Fibroblast of lung (primary cell): ENCODE measurements around the gene SRP14.

Source experiments
- CTCF ChIP-seq, 2 donors: IDR thresholded peaks in 1 of 2; conservative IDR thresholded peaks in 1 of 2; 1 replicate in 1 of 2; 2 replicates in 1 of 2; pipeline ENCODE4 v1.5.1; 2011 to 2012; ENCODE audit warnings: low read length in 2 of 2, control low read depth in 1 of 2, inconsistent platforms in 1 of 2, low read depth in 1 of 2, mild to moderate bottlenecking in 1 of 2
- EZH2 ChIP-seq: IDR thresholded peaks from 2 replicates; pipeline ENCODE4 v1.5.1; 2012; ENCODE audit warnings: low read length, control low read depth, mild to moderate bottlenecking; ENCODE audit errors: missing control alignments

- TF ChIP-seq CTCF (conservative IDR thresholded peaks at IDR 0.05 in 1 of 2, IDR thresholded peaks at IDR 0.05 in 1 of 2; ENCODE audit: low read depth in 1 of 2, low read length in 2 of 2) (peak; percentile 70 to 85), EZH2 (no peak)
These were observed 6.0 kb upstream of the SRP14 start for GRCh38 chr15:40044717-40045571.
